Measurements from ENCODE around the gene ZSCAN4. TPM values are rescaled to one million over a fixed set of nuclear protein-coding genes. Genes with fewer than 3 reads are reported as not detected.

The ZSCAN4 gene
- not detected for total RNA-seq

- Histone ChIP-seq H3K4me3 (ENCODE audit: low read length in 3 of 3) (no peak within 1 kb of the TSS), H3K27ac (ENCODE audit: low read depth, low read length) (no peak within 1 kb of the TSS), H3K9me3 (ENCODE audit: control insufficient read depth in 3 of 3, low read length in 3 of 3) (peaks cover 0 to 2% (median 0%) of the 10 kb centered on the region in 3 donors), H3K9ac (ENCODE audit: low read depth in 1 of 3, low read length in 3 of 3) (no peak within 1 kb of the TSS), H3K27me3 (ENCODE audit: control insufficient read depth in 3 of 3, insufficient read depth in 3 of 3, low read length in 3 of 3) (peaks cover 0 to 15% (median 0%) of the 10 kb centered on the region in 3 donors), H3K36me3 (ENCODE audit: control insufficient read depth in 3 of 3, insufficient read depth in 3 of 3, low read length in 3 of 3) (no peaks in the 10 kb centered on the region), H3K4me1 (ENCODE audit: control insufficient read depth in 3 of 3, insufficient read depth in 3 of 3, low read length in 3 of 3) (peaks cover 4 to 13% (median 6%) of the 10 kb centered on the region in 3 donors)
Observed at GRCh38 chr19:57668635-57669034, at the start of gene ZSCAN4. ZSCAN4 (plus strand) TSS chr19:57668935; CDS start chr19:57676146, 7,211 bp downstream.

GRCh38 chr19:57620673-57621348, 47.9 kb upstream of the ZSCAN4 start:
- no peak overlapping the region for H3K9ac ChIP-seq (ENCODE audit: low read depth in 1 of 3, low read length in 3 of 3)
- H3K4me1 ChIP-seq (ENCODE audit: control insufficient read depth in 3 of 3, insufficient read depth in 3 of 3, low read length in 3 of 3), result peaks cover 0 to 1% (median 0%) of the 10 kb centered on the region in 3 donors
- H3K36me3 ChIP-seq (ENCODE audit: control insufficient read depth in 3 of 3, insufficient read depth in 3 of 3, low read length in 3 of 3), result peaks cover 72 to 84% (median 82%) of the 10 kb centered on the region in 3 donors
- peaks cover 61 to 78% (median 77%) of the 10 kb centered on the region in 3 donors for H3K9me3 ChIP-seq (ENCODE audit: control insufficient read depth in 3 of 3, low read length in 3 of 3)
- peak overlapping the region; percentile 7 to 58 (median 8) for H3K4me3 ChIP-seq (ENCODE audit: low read length in 3 of 3)
- H3K27ac ChIP-seq (ENCODE audit: low read depth, low read length), result no peak overlapping the region
- H3K27me3 ChIP-seq (ENCODE audit: control insufficient read depth in 3 of 3, insufficient read depth in 3 of 3, low read length in 3 of 3), result no peaks in the 10 kb centered on the region

GRCh38 chr19:57623091-57623490, 45.6 kb upstream of the ZSCAN4 start:
- Histone ChIP-seq H3K9me3 (ENCODE audit: control insufficient read depth in 3 of 3, low read length in 3 of 3) (peaks cover 49 to 68% (median 65%) of the 10 kb centered on the region in 3 donors), H3K4me1 (ENCODE audit: control insufficient read depth in 3 of 3, insufficient read depth in 3 of 3, low read length in 3 of 3) (no peaks in the 10 kb centered on the region), H3K36me3 (ENCODE audit: control insufficient read depth in 3 of 3, insufficient read depth in 3 of 3, low read length in 3 of 3) (peaks cover 51 to 61% (median 59%) of the 10 kb centered on the region in 3 donors), H3K27ac (ENCODE audit: low read depth, low read length) (no peak overlapping the region), H3K9ac (ENCODE audit: low read depth in 1 of 3, low read length in 3 of 3) (no peak overlapping the region), H3K4me3 (ENCODE audit: low read length in 3 of 3) (no peak overlapping the region), H3K27me3 (ENCODE audit: control insufficient read depth in 3 of 3, insufficient read depth in 3 of 3, low read length in 3 of 3) (no peaks in the 10 kb centered on the region)

DNA sequence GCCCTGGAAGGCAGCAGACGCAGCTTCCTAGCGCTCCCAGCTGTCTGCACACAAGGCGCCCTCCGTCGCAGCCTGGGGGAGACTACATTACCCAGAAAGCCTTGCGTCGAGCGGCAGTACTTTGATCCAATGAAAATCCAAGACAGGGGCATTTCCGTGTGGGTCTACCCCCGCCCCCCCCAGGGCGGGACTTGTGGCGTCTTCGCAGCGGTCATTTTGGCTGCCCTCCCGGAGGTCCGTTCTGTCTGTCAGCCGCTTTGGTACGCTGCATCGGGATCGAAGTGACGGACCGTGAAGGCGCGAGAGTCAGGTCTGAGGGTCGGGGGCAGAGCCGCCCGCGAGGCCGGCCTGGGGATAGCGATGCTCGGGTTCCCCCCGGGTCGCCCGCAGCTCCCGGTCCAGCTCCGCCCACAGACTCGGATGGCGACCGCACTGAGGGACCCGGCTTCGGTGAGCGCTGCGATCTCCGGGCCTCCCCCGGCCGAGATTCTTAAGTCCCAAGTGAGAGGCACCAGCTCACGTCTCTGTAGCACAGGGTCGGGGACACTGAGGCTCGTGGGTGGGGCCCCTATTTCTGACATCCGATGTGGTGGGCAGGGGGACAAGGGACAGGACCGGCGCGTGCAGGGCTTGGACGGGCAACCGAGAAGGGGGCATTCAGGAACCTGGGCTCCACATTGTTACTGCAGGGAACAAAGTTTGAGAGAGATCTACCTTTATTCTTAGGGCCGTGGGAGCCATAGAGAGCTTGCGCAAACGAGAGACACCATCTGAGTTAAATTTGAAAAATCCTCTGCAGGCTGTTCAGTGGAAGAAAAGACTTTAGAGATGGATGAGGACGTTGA, 35.5 kb upstream of the ZSCAN4 start, which contains the start of gene ZNF211:
Gene ZNF211, plus strand, starts transcription at position 182 of the 845 bp plus-strand sequence. Its CDS starts 179 bp downstream, at position 361.
- H3K36me3 ChIP-seq (ENCODE audit: control insufficient read depth in 3 of 3, insufficient read depth in 3 of 3, low read length in 3 of 3), result peaks cover 25 to 34% (median 29%) of the 10 kb centered on the region in 3 donors
- peak within 1 kb of the TSS; percentile 85 to 93 (median 90) for H3K4me3 ChIP-seq (ENCODE audit: low read length in 3 of 3)
- H3K27ac ChIP-seq (ENCODE audit: low read depth, low read length), result peak within 1 kb of the TSS; percentile 68
- H3K27me3 ChIP-seq (ENCODE audit: control insufficient read depth in 3 of 3, insufficient read depth in 3 of 3, low read length in 3 of 3), result no peaks in the 10 kb centered on the region
- H3K4me1 ChIP-seq (ENCODE audit: control insufficient read depth in 3 of 3, insufficient read depth in 3 of 3, low read length in 3 of 3), result peaks cover 13 to 16% (median 15%) of the 10 kb centered on the region in 3 donors
- peak within 1 kb of the TSS; percentile 83 to 89 (median 87) for H3K9ac ChIP-seq (ENCODE audit: low read depth in 1 of 3, low read length in 3 of 3)
- H3K9me3 ChIP-seq (ENCODE audit: control insufficient read depth in 3 of 3, low read length in 3 of 3), result peaks cover 7 to 28% (median 10%) of the 10 kb centered on the region in 3 donors

DNA sequence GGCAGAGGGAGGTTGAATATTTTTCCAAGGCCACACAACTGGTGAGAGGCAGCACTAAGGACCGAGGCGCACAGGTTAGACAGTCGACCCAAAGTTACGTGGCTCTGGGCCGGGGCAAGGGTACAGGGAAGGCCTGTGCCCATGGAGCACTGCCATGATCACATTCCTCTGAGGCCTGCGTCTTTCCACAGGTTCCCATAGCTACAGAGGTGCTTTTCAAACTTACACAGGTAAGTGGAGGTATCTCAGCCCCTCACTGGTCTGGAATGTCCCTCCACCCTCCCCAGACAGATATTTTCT, 35.0 kb upstream of the ZSCAN4 start:
- H3K9ac ChIP-seq (ENCODE audit: low read depth in 1 of 3, low read length in 3 of 3), result peak overlapping the region; percentile 83 to 89 (median 87)
- no peaks in the 10 kb centered on the region for H3K27me3 ChIP-seq (ENCODE audit: control insufficient read depth in 3 of 3, insufficient read depth in 3 of 3, low read length in 3 of 3)
- H3K27ac ChIP-seq (ENCODE audit: low read depth, low read length), result no peak overlapping the region
- peaks cover 28 to 38% (median 35%) of the 10 kb centered on the region in 3 donors for H3K36me3 ChIP-seq (ENCODE audit: control insufficient read depth in 3 of 3, insufficient read depth in 3 of 3, low read length in 3 of 3)
- H3K9me3 ChIP-seq (ENCODE audit: control insufficient read depth in 3 of 3, low read length in 3 of 3), result peaks cover 4 to 28% (median 10%) of the 10 kb centered on the region in 3 donors
- H3K4me3 ChIP-seq (ENCODE audit: low read length in 3 of 3), result peak overlapping the region; percentile 85 to 93 (median 90)
- H3K4me1 ChIP-seq (ENCODE audit: control insufficient read depth in 3 of 3, insufficient read depth in 3 of 3, low read length in 3 of 3), result peaks cover 13 to 16% (median 15%) of the 10 kb centered on the region in 3 donors

DNA sequence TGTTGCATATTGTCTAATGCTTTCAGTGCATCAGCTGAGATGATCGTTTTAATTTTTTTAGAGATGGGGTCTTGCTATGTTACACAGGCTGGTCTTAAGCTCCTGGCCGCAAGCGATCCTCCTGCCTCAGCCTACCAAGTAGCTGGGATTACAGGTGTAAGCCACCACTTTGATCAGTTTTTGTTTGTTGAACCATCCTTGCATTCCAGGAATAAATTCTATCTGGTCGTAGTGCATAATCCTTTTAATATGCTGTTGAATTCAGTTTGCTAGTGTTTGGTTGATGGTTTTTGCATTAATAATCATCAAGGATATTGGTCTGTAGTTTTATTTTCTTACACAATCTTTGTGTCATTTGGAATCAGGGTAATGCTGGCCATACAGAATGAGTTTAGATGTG, 31.4 kb upstream of the ZSCAN4 start:
- H3K27ac ChIP-seq (ENCODE audit: low read depth, low read length), result no peak overlapping the region
- peaks cover 54 to 71% (median 69%) of the 10 kb centered on the region in 3 donors for H3K36me3 ChIP-seq (ENCODE audit: control insufficient read depth in 3 of 3, insufficient read depth in 3 of 3, low read length in 3 of 3)
- H3K27me3 ChIP-seq (ENCODE audit: control insufficient read depth in 3 of 3, insufficient read depth in 3 of 3, low read length in 3 of 3), result no peaks in the 10 kb centered on the region
- no peak overlapping the region for H3K4me3 ChIP-seq (ENCODE audit: low read length in 3 of 3)
- H3K9ac ChIP-seq (ENCODE audit: low read depth in 1 of 3, low read length in 3 of 3), result no peak overlapping the region
- H3K4me1 ChIP-seq (ENCODE audit: control insufficient read depth in 3 of 3, insufficient read depth in 3 of 3, low read length in 3 of 3), result peaks cover 13 to 16% (median 15%) of the 10 kb centered on the region in 3 donors
- H3K9me3 ChIP-seq (ENCODE audit: control insufficient read depth in 3 of 3, low read length in 3 of 3), result peaks cover 12 to 56% (median 14%) of the 10 kb centered on the region in 3 donors

- Histone ChIP-seq H3K27me3 (ENCODE audit: control insufficient read depth in 3 of 3, insufficient read depth in 3 of 3, low read length in 3 of 3) (no peaks in the 10 kb centered on the region), H3K9me3 (ENCODE audit: control insufficient read depth in 3 of 3, low read length in 3 of 3) (peaks cover 12 to 45% (median 14%) of the 10 kb centered on the region in 3 donors), H3K4me3 (ENCODE audit: low read length in 3 of 3) (peak overlapping the region in 1 of 3 donors; percentile 24), H3K4me1 (ENCODE audit: control insufficient read depth in 3 of 3, insufficient read depth in 3 of 3, low read length in 3 of 3) (no peaks in the 10 kb centered on the region), H3K27ac (ENCODE audit: low read depth, low read length) (no peak overlapping the region), H3K36me3 (ENCODE audit: control insufficient read depth in 3 of 3, insufficient read depth in 3 of 3, low read length in 3 of 3) (peaks cover 42 to 52% (median 47%) of the 10 kb centered on the region in 3 donors), H3K9ac (ENCODE audit: low read depth in 1 of 3, low read length in 3 of 3) (no peak overlapping the region)
Observed at GRCh38 chr19:57641715-57642234, 27.0 kb upstream of the ZSCAN4 start.

DNA sequence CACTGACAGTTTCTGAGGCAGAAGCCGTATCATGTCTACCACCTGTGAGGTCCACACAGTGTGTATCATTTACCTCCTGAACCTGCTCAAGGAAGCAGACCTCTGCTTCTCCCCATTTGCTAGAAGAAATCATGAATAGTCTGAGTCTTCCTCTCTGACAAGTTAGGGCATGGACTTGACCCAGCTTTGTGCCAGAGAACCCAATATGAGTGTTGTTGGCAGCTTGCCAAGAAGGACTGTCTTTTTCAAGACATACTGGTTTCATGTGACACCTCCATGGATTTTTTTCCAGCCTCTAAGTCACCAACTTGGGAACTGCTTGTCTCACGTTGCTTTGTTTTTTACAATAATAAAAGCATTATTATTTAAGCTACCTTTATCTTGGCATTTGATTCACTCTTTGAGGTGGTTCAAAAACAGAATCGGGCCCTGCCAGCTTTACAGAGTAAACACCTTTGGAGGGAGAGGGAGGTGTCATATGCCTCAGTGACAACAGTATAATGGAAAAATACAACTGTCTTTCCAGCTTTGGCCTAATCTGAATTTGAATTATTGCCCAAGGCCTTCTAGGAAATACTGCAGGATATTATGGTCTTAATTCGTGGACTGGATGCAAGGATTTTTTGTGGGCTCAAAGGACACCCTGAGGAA, 26.2 kb upstream of the ZSCAN4 start:
- Histone ChIP-seq H3K4me1 (ENCODE audit: control insufficient read depth in 3 of 3, insufficient read depth in 3 of 3, low read length in 3 of 3) (no peaks in the 10 kb centered on the region), H3K4me3 (ENCODE audit: low read length in 3 of 3) (peak overlapping the region in 1 of 3 donors; percentile 24), H3K9ac (ENCODE audit: low read depth in 1 of 3, low read length in 3 of 3) (no peak overlapping the region), H3K27ac (ENCODE audit: low read depth, low read length) (no peak overlapping the region), H3K36me3 (ENCODE audit: control insufficient read depth in 3 of 3, insufficient read depth in 3 of 3, low read length in 3 of 3) (peaks cover 35 to 45% (median 41%) of the 10 kb centered on the region in 3 donors), H3K9me3 (ENCODE audit: control insufficient read depth in 3 of 3, low read length in 3 of 3) (peaks cover 7 to 37% (median 10%) of the 10 kb centered on the region in 3 donors), H3K27me3 (ENCODE audit: control insufficient read depth in 3 of 3, insufficient read depth in 3 of 3, low read length in 3 of 3) (no peaks in the 10 kb centered on the region)

GRCh38 chr19:57643734-57644133, 25.0 kb upstream of the ZSCAN4 start:
- no peak overlapping the region for H3K27ac ChIP-seq (ENCODE audit: low read depth, low read length)
- no peak overlapping the region for H3K4me3 ChIP-seq (ENCODE audit: low read length in 3 of 3)
- peaks cover 4 to 33% (median 8%) of the 10 kb centered on the region in 3 donors for H3K9me3 ChIP-seq (ENCODE audit: control insufficient read depth in 3 of 3, low read length in 3 of 3)
- H3K36me3 ChIP-seq (ENCODE audit: control insufficient read depth in 3 of 3, insufficient read depth in 3 of 3, low read length in 3 of 3), result peaks cover 30 to 39% (median 34%) of the 10 kb centered on the region in 3 donors
- H3K4me1 ChIP-seq (ENCODE audit: control insufficient read depth in 3 of 3, insufficient read depth in 3 of 3, low read length in 3 of 3), result no peaks in the 10 kb centered on the region
- no peak overlapping the region for H3K9ac ChIP-seq (ENCODE audit: low read depth in 1 of 3, low read length in 3 of 3)
- H3K27me3 ChIP-seq (ENCODE audit: control insufficient read depth in 3 of 3, insufficient read depth in 3 of 3, low read length in 3 of 3), result no peaks in the 10 kb centered on the region

Data from skeletal muscle tissue (tissue), 4 donors.